Measurements from ENCODE around the gene ATP9A. TPM values are rescaled to one million over a fixed set of nuclear protein-coding genes. Genes with fewer than 3 reads are reported as not detected.
"Not testable (repeated sequence)": the region's sequence is repeated elsewhere in the genome, so short reads cannot be mapped to it uniquely, and the experiment has no call there.

Gene ATP9A
- total RNA-seq, 4 donors from 2014 or later: 14.8 to 23.7 (median 18.7) TPM

GRCh38 chr20:51791626-51792025, 23.4 kb upstream of the ATP9A start:
- H3K27ac ChIP-seq: no peak overlapping the region
- no peak for DNase-seq (ENCODE audit: low spot score in 2 of 2)

GRCh38 chr20:51790256-51790655, 22.1 kb upstream of the ATP9A start:
- H3K27me3 ChIP-seq: peaks cover 4% of the 10 kb centered on the region
- 95% methylated on average over 13 of the region's 17 CpGs for WGBS
- H3K36me3 ChIP-seq: no peaks in the 10 kb centered on the region
- TF ChIP-seq POLR2AphosphoS5 (IDR thresholded peaks at IDR 0.05) (no peak), POLR2A (IDR thresholded peaks at IDR 0.05) (no peak), EP300 (IDR thresholded peaks at IDR 0.05) (no peak)
- TF ChIP-seq, protein P1, sequence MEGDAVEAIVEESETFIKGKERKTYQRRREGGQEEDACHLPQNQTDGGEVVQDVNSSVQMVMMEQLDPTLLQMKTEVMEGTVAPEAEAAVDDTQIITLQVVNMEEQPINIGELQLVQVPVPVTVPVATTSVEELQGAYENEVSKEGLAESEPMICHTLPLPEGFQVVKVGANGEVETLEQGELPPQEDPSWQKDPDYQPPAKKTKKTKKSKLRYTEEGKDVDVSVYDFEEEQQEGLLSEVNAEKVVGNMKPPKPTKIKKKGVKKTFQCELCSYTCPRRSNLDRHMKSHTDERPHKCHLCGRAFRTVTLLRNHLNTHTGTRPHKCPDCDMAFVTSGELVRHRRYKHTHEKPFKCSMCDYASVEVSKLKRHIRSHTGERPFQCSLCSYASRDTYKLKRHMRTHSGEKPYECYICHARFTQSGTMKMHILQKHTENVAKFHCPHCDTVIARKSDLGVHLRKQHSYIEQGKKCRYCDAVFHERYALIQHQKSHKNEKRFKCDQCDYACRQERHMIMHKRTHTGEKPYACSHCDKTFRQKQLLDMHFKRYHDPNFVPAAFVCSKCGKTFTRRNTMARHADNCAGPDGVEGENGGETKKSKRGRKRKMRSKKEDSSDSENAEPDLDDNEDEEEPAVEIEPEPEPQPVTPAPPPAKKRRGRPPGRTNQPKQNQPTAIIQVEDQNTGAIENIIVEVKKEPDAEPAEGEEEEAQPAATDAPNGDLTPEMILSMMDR (IDR thresholded peaks at IDR 0.05): no peak
- no peak overlapping the region for H3K27ac ChIP-seq
- no peak for DNase-seq (ENCODE audit: low spot score in 2 of 2)
- no peaks in the 10 kb centered on the region for H3K4me1 ChIP-seq
- H3K4me3 ChIP-seq: no peak overlapping the region
- no peaks in the 10 kb centered on the region for H3K9me3 ChIP-seq

More at GRCh38 chr20:51791626-51792025, 23.4 kb upstream of the ATP9A start:
- H3K4me3 ChIP-seq: no peak overlapping the region
- no peak for TF ChIP-seq POLR2AphosphoS5 (IDR thresholded peaks at IDR 0.05)
- no peak for TF ChIP-seq EP300 (IDR thresholded peaks at IDR 0.05)
- TF ChIP-seq, protein P1 (IDR thresholded peaks at IDR 0.05): no peak
- TF ChIP-seq POLR2A (IDR thresholded peaks at IDR 0.05): no peak
- WGBS: 100% methylated on average over 1 of the region's 13 CpGs
- H3K36me3 ChIP-seq: no peaks in the 10 kb centered on the region
- H3K9me3 ChIP-seq: no peaks in the 10 kb centered on the region
- H3K4me1 ChIP-seq: no peaks in the 10 kb centered on the region
- peaks cover 4% of the 10 kb centered on the region for H3K27me3 ChIP-seq

GRCh38 chr20:51789434-51789833, 21.2 kb upstream of the ATP9A start:
- 82% methylated on average over 2 of the region's 2 CpGs for WGBS
- H3K36me3 ChIP-seq: no peaks in the 10 kb centered on the region
- no peak for TF ChIP-seq POLR2AphosphoS5 (IDR thresholded peaks at IDR 0.05)
- TF ChIP-seq POLR2A (IDR thresholded peaks at IDR 0.05): no peak
- TF ChIP-seq, protein P1 (IDR thresholded peaks at IDR 0.05): no peak
- TF ChIP-seq EP300 (IDR thresholded peaks at IDR 0.05): no peak

GRCh38 chr20:51788822-51789221, 20.6 kb upstream of the ATP9A start:
- H3K4me3 ChIP-seq: no peak overlapping the region
- H3K36me3 ChIP-seq: no peaks in the 10 kb centered on the region
- H3K27ac ChIP-seq: no peak overlapping the region
- TF ChIP-seq POLR2AphosphoS5 (IDR thresholded peaks at IDR 0.05) (no peak), POLR2A (IDR thresholded peaks at IDR 0.05) (no peak), EP300 (IDR thresholded peaks at IDR 0.05) (no peak)
- TF ChIP-seq, protein P1 (IDR thresholded peaks at IDR 0.05): no peak
- no peak for DNase-seq (ENCODE audit: low spot score in 2 of 2)
- no peaks in the 10 kb centered on the region for H3K9me3 ChIP-seq
- 97% methylated on average over 14 of the region's 14 CpGs for WGBS
- no peaks in the 10 kb centered on the region for H3K4me1 ChIP-seq
- peaks cover 2% of the 10 kb centered on the region for H3K27me3 ChIP-seq

More at GRCh38 chr20:51789434-51789833, 21.2 kb upstream of the ATP9A start:
- Histone ChIP-seq H3K27me3 (peaks cover 4% of the 10 kb centered on the region), H3K4me3 (no peak overlapping the region), H3K4me1 (no peaks in the 10 kb centered on the region), H3K27ac (no peak overlapping the region), H3K9me3 (no peaks in the 10 kb centered on the region)
- DNase-seq (ENCODE audit: low spot score in 2 of 2): no peak

DNA sequence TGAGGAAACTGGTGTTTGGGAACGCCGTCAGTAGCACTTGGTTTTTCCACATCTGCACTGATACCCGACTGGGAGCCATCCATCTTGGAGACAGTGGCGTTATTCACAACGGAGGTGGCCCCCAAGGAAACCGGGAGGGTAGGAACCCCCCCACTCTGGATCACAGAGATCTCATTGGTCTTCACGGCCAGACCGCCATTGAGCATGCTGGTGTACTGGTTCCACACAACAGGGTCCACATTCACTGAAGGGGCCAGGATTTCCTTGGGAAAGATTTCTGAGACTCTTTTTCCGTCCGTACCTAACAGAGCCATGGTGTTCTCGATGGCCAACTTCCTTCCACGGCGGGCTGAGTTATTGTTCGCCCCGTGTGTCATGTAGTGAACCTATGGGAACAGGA, 16.1 kb upstream of the ATP9A start:
- Histone ChIP-seq H3K4me1 (no peaks in the 10 kb centered on the region), H3K27ac (no peak overlapping the region), H3K4me3 (no peak overlapping the region), H3K27me3 (no peaks in the 10 kb centered on the region), H3K9me3 (no peaks in the 10 kb centered on the region), H3K36me3 (no peaks in the 10 kb centered on the region)
- TF ChIP-seq POLR2A (IDR thresholded peaks at IDR 0.05) (no peak), EP300 (IDR thresholded peaks at IDR 0.05) (no peak), POLR2AphosphoS5 (IDR thresholded peaks at IDR 0.05) (no peak)
- TF ChIP-seq, protein P1 (IDR thresholded peaks at IDR 0.05): no peak
- DNase-seq (ENCODE audit: low spot score in 2 of 2): no peak
- 87% methylated on average over 15 of the region's 15 CpGs for WGBS

DNA sequence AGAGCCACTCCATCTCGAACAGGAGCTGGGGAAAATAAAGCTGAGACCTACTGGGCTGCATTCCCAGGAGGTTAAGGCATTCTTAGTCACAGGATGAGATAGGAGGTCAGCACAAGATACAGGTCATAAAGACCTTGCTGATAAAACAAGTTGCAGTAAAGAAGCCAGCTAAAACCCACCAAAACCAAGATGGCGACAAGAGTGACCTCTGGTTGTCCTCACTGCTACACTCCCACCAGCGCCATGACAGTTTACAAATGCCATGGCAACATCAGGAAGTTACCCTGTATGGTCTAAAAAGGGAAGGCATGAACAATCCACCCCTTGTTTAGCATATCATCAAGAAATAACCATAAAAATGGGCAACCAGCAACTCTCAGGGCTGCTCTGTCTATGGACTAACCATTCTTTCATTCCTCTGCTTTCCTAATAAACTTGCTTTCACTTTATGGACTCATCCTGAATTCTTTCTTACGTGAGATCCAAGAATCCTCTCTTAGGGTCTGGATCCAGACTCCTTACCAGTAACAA, 10.1 kb upstream of the ATP9A start:
- not testable (repeated sequence) for DNase-seq (ENCODE audit: low spot score in 2 of 2); H3K4me3 ChIP-seq; H3K4me1 ChIP-seq; H3K27ac ChIP-seq; H3K27me3 ChIP-seq; H3K36me3 ChIP-seq; H3K9me3 ChIP-seq
- WGBS: 94% methylated on average over 4 of the region's 4 CpGs
